Measurements from ENCODE around the gene UCP2.

The UCP2 gene

GRCh38 chr11:74005721-74006517, 23.3 kb upstream of the UCP2 start:
- TF ChIP-seq YY1 (IDR thresholded peaks at IDR 0.05; ENCODE audit: low read depth) (no peak), RAD21 (IDR thresholded peaks at IDR 0.05; ENCODE audit: low read depth) (no peak), MAX (IDR thresholded peaks at IDR 0.05) (no peak), TAF1 (IDR thresholded peaks at IDR 0.05; ENCODE audit: low read depth) (no peak), EGR1 (IDR thresholded peaks at IDR 0.05) (no peak), REST (IDR thresholded peaks at IDR 0.05; ENCODE audit: low read depth) (no peak), TEAD4 (IDR thresholded peaks at IDR 0.05) (no peak), NFIC (IDR thresholded peaks at IDR 0.05) (no peak), CREB1 (IDR thresholded peaks at IDR 0.05; ENCODE audit: low read depth) (no peak), ZBTB7A (IDR thresholded peaks at IDR 0.05; ENCODE audit: low read depth) (no peak), TCF12 (IDR thresholded peaks at IDR 0.05; ENCODE audit: low read depth) (no peak), EP300 (IDR thresholded peaks at IDR 0.05; ENCODE audit: borderline replicate concordance) (no peak), CEBPB (IDR thresholded peaks at IDR 0.05) (no peak)

- no peak for TF ChIP-seq USF1 (IDR thresholded peaks at IDR 0.05)
- TF ChIP-seq EGR1 (IDR thresholded peaks at IDR 0.05) = no peak
- TF ChIP-seq CEBPB (IDR thresholded peaks at IDR 0.05) = no peak
- TF ChIP-seq TAF1 (IDR thresholded peaks at IDR 0.05; ENCODE audit: low read depth) = no peak
- TF ChIP-seq YY1 (IDR thresholded peaks at IDR 0.05; ENCODE audit: low read depth) = no peak
- TF ChIP-seq TCF12 (IDR thresholded peaks at IDR 0.05; ENCODE audit: low read depth) = no peak
These were observed 22.3 kb upstream of the UCP2 start for GRCh38 chr11:74004759-74005615.

- no peak for TF ChIP-seq ZBTB7A (IDR thresholded peaks at IDR 0.05; ENCODE audit: low read depth)
- TF ChIP-seq NFIC (IDR thresholded peaks at IDR 0.05) = no peak
- TF ChIP-seq TAF1 (IDR thresholded peaks at IDR 0.05; ENCODE audit: low read depth) = no peak
- no peak for TF ChIP-seq CREB1 (IDR thresholded peaks at IDR 0.05; ENCODE audit: low read depth)
- TF ChIP-seq YY1 (IDR thresholded peaks at IDR 0.05; ENCODE audit: low read depth) = no peak
- TF ChIP-seq FOXM1 (IDR thresholded peaks at IDR 0.05; ENCODE audit: borderline replicate concordance, low read depth) = no peak
- no peak for TF ChIP-seq EP300 (IDR thresholded peaks at IDR 0.05; ENCODE audit: borderline replicate concordance)
- TF ChIP-seq TCF12 (IDR thresholded peaks at IDR 0.05; ENCODE audit: low read depth) = no peak
- TF ChIP-seq EGR1 (IDR thresholded peaks at IDR 0.05) = no peak
- TF ChIP-seq TEAD4 (IDR thresholded peaks at IDR 0.05) = no peak
These were observed 21.5 kb upstream of the UCP2 start for GRCh38 chr11:74004046-74004695.

GRCh38 chr11:74002832-74003231, 20.2 kb upstream of the UCP2 start:
- TF ChIP-seq EGR1 (IDR thresholded peaks at IDR 0.05) (no peak), FOXM1 (IDR thresholded peaks at IDR 0.05; ENCODE audit: borderline replicate concordance, low read depth) (no peak), TCF12 (IDR thresholded peaks at IDR 0.05; ENCODE audit: low read depth) (no peak), ZBTB7A (IDR thresholded peaks at IDR 0.05; ENCODE audit: low read depth) (no peak), REST (IDR thresholded peaks at IDR 0.05; ENCODE audit: low read depth) (no peak), RAD21 (IDR thresholded peaks at IDR 0.05; ENCODE audit: low read depth) (no peak), CREB1 (IDR thresholded peaks at IDR 0.05; ENCODE audit: low read depth) (no peak), CEBPB (IDR thresholded peaks at IDR 0.05) (no peak), USF1 (IDR thresholded peaks at IDR 0.05) (no peak), YY1 (IDR thresholded peaks at IDR 0.05; ENCODE audit: low read depth) (no peak), TEAD4 (IDR thresholded peaks at IDR 0.05) (no peak), EP300 (IDR thresholded peaks at IDR 0.05; ENCODE audit: borderline replicate concordance) (no peak), NFIC (IDR thresholded peaks at IDR 0.05) (no peak), TAF1 (IDR thresholded peaks at IDR 0.05; ENCODE audit: low read depth) (no peak), MAX (IDR thresholded peaks at IDR 0.05) (no peak)

Data from Ishikawa (cell line).